Endothelial cell of umbilical vein (primary cell): ENCODE results near the gene TTLL5. TPM values are rescaled to one million over a fixed set of nuclear protein-coding genes. Genes with fewer than 3 reads are reported as not detected.

Source experiments
- BruUV-seq: library from RNA; stranded (reverse); fragments of 400-500 nt; replicated peaks from 2 replicates; lab custom pipeline; 2021; lab: Mats Ljungman, UMichigan
- CTCF ChIA-PET: fragments of 300-600, 350-600 bp; sonication (Branson Sonifier 250); formaldehyde crosslinking; loops from one replicate; lab custom pipeline; 2021; ENCODE audit warnings: antibody characterized with exemption, inconsistent platforms; lab: Charles Lee
- POLR2A ChIA-PET: fragments of 300-600, 350-600 bp; sonication (Branson Sonifier 250); formaldehyde crosslinking; loops from one replicate; lab custom pipeline; 2021; ENCODE audit warnings: antibody characterized with exemption, inconsistent platforms; lab: Charles Lee
- DNase-seq: peaks from one replicate; pipeline ENCODE4 v3.0.0-alpha.2; 2011; ENCODE audit warnings: low read depth, low spot score
- FAIRE-seq: peaks from 2 replicates; lab custom pipeline; 2011; peaks lifted over from hg19 to GRCh38; lab: Jason Lieb, UNC
- H2AFZ ChIP-seq: 2 replicates; pipeline ENCODE4 v1.6.0; 2012; ENCODE audit warnings: low read depth, low read length, control low read depth, inconsistent platforms
- H3K27ac ChIP-seq: 2 replicates; pipeline ENCODE4 v1.5.1; 2011; ENCODE audit warnings: low read depth, mild to moderate bottlenecking, control low read depth, low read length, moderate library complexity; ENCODE audit not compliant: insufficient read depth
- H3K27me3 ChIP-seq, 2 experiments: 2 replicates each; pipeline versions ENCODE4 v1.6.0 to v1.6.1; 2011; ENCODE audit warnings: low read length in 2 of 2, mixed read lengths in 1 of 2; ENCODE audit not compliant: control insufficient read depth in 2 of 2, insufficient read depth in 2 of 2
- H3K36me3 ChIP-seq, 2 experiments: 2 replicates in 1 of 2; 3 replicates in 1 of 2; pipeline ENCODE4 v1.5.1; 2011; ENCODE audit warnings: low read length in 2 of 2, mild to moderate bottlenecking in 1 of 2, moderate library complexity in 1 of 2; ENCODE audit not compliant: control insufficient read depth in 2 of 2, insufficient read depth in 2 of 2; ENCODE audit errors: extremely low read depth in 1 of 2
- H3K4me1 ChIP-seq: 3 replicates; pipeline ENCODE4 v1.5.1; 2011; ENCODE audit warnings: mild to moderate bottlenecking, low read length; ENCODE audit not compliant: control insufficient read depth, insufficient read depth; ENCODE audit errors: extremely low read depth
- H3K4me2 ChIP-seq: 2 replicates; pipeline ENCODE4 v1.6.1; 2011; ENCODE audit warnings: low read length, control low read depth, mixed read lengths; ENCODE audit not compliant: insufficient read depth
- H3K4me3 ChIP-seq, 3 experiments: fragments of 200-600 bp in 1 of 3; sonication (generic), shearing (Covaris generic) in 1 of 3; replicated peaks in 1 of 3; 2 replicates each; pipeline ENCODE4 v1.5.1; 2011 to 2016; ENCODE audit warnings: control low read depth in 3 of 3, low read length in 3 of 3, mild to moderate bottlenecking in 2 of 3, inconsistent platforms in 1 of 3, low read depth in 1 of 3, moderate library complexity in 1 of 3; ENCODE audit not compliant: insufficient read depth in 1 of 3
- H3K79me2 ChIP-seq: 2 replicates; pipeline ENCODE4 v1.6.0; 2012; ENCODE audit warnings: low read length, inconsistent platforms; ENCODE audit not compliant: control insufficient read depth, insufficient read depth
- H3K9ac ChIP-seq: replicated peaks from 2 replicates; pipeline ENCODE3; 2011; ENCODE audit warnings: low read length, control low read depth; ENCODE audit not compliant: insufficient read depth; ENCODE audit errors: extremely low read depth
- H3K9me1 ChIP-seq: replicated peaks from 3 replicates; pipeline ENCODE4 v1.6.0; 2011; ENCODE audit warnings: mild to moderate bottlenecking, low read length; ENCODE audit not compliant: control insufficient read depth, insufficient read depth; ENCODE audit errors: extremely low read depth
- H3K9me3 ChIP-seq: replicated peaks from 2 replicates; pipeline ENCODE4 v1.5.1; 2012; ENCODE audit warnings: low read length, inconsistent platforms; ENCODE audit not compliant: control insufficient read depth, insufficient read depth
- H4K20me1 ChIP-seq: replicated peaks from 2 replicates; pipeline ENCODE3; 2011; ENCODE audit warnings: mild to moderate bottlenecking, low read length; ENCODE audit not compliant: control insufficient read depth, insufficient read depth; ENCODE audit errors: extremely low read depth
- CTCF ChIP-seq, 2 donors: IDR thresholded peaks; 1 replicate in 1 of 2; 2 replicates in 1 of 2; pipeline ENCODE4 v1.5.1; 2011; ENCODE audit warnings: low read length in 2 of 2, mild to moderate bottlenecking in 2 of 2, moderate library complexity in 2 of 2, control low read depth in 1 of 2, inconsistent platforms in 1 of 2, low read depth in 1 of 2; ENCODE audit not compliant: insufficient read depth in 1 of 2; ENCODE audit errors: extremely low read depth in 1 of 2
- EZH2 ChIP-seq: IDR thresholded peaks from 2 replicates; pipeline ENCODE4 v1.6.1; 2012; ENCODE audit warnings: borderline replicate concordance, low read depth, mild to moderate bottlenecking, moderate library complexity, low read length, inconsistent platforms; ENCODE audit not compliant: severe bottlenecking
- FOS ChIP-seq: IDR thresholded peaks from 2 replicates; pipeline ENCODE4 v1.6.1; 2011; ENCODE audit warnings: mild to moderate bottlenecking, low read length, moderate library complexity, borderline replicate concordance; ENCODE audit not compliant: insufficient read depth
- GATA2 ChIP-seq: IDR thresholded peaks from 2 replicates; pipeline ENCODE4 v1.7.0; 2011; ENCODE audit warnings: low read depth, mild to moderate bottlenecking, moderate library complexity, mixed read lengths, low read length; ENCODE audit not compliant: insufficient read length, insufficient read depth
- JUN ChIP-seq: IDR thresholded peaks from 2 replicates; pipeline ENCODE4 v1.6.1; 2011; ENCODE audit warnings: borderline replicate concordance, low read depth; ENCODE audit not compliant: insufficient read length, insufficient read depth
- MAX ChIP-seq: IDR thresholded peaks from 2 replicates; pipeline ENCODE4 v1.6.1; 2011; ENCODE audit not compliant: insufficient read depth, insufficient read length
- MYC ChIP-seq: IDR thresholded peaks from one replicate; pipeline ENCODE4 v1.6.1; 2011; ENCODE audit warnings: mild to moderate bottlenecking, low read depth, low read length
- POLR2A ChIP-seq: IDR thresholded peaks from 2 replicates; pipeline ENCODE4 v1.6.1; 2012; ENCODE audit warnings: low read depth, mild to moderate bottlenecking, control low read depth, low read length
- POLR2AphosphoS5 ChIP-seq: IDR thresholded peaks from 2 replicates; pipeline ENCODE4 v1.6.1; 2012; ENCODE audit warnings: low read depth, mild to moderate bottlenecking, control low read depth, low read length, moderate library complexity; ENCODE audit not compliant: insufficient read depth
- dilution Hi-C: fragments of 300-500 bp; cut with MboI; formaldehyde crosslinking; loops from one replicate; pipeline ENCODE4 v1.15.0; 2019; ENCODE audit warnings: low sequenced_read_pairs; ENCODE audit not compliant: extremely low pct_ligation_motif_present
- intact Hi-C: fragments of 100-400 bp; cut with micrococcal nuclease; formaldehyde crosslinking; loops from one replicate; pipeline ENCODE4 v1.10.0; 2022
- polyA plus RNA-seq, 4 experiments: library from polyadenylated mRNA; depleted of rRNA in 3 of 4; stranded (reverse) in 3 of 4; unstranded in 1 of 4; fragments of >200 nt; gene quantifications; 2 replicates each; pipeline versions ENCODE4 v1.2.1 to v1.2.3, GENCODE V29; 2011 to 2012; ENCODE audit warnings: missing spikeins in 1 of 4
- total RNA-seq: library from RNA; stranded (reverse); gene quantifications from 2 replicates; pipeline ENCODE4 v1.2.3, GENCODE V29; 2021

The TTLL5 gene
- total and polyA plus RNA-seq, 2 donors (not counting 3 experiments of a cell fraction or from before 2014, with no cell fraction given): 33.2 to 93.6 TPM

GRCh38 chr14:75851574-75851866, 190.5 kb downstream of the TTLL5 start:
- H3K9me3 ChIP-seq: no peaks in the 10 kb centered on the region
- H3K9me1 ChIP-seq: no peaks in the 10 kb centered on the region
- BruUV-seq: no TSS peak
- no peak overlapping the region for H2AFZ ChIP-seq
- no peak overlapping the region for H3K4me2 ChIP-seq
- dilution Hi-C loops (no loop called here), intact Hi-C loops (no loop called here)
- TF ChIP-seq POLR2AphosphoS5: no peak
- TF ChIP-seq GATA2: no peak
- TF ChIP-seq MAX: no peak
- TF ChIP-seq FOS: no peak
- no peak for TF ChIP-seq CTCF (IDR thresholded peaks at IDR 0.05; ENCODE audit: extremely low read depth in 1 of 2, insufficient read depth in 1 of 2, low read depth in 1 of 2, low read length in 2 of 2)
- TF ChIP-seq POLR2A: no peak
- no peak for TF ChIP-seq MYC
- TF ChIP-seq JUN: no peak
- TF ChIP-seq EZH2: no peak
- H3K36me3 ChIP-seq: peaks cover 0 to 3% of the 10 kb centered on the region in 2 experiments
- H3K4me1 ChIP-seq: no peaks in the 10 kb centered on the region
- no peak overlapping the region for H3K4me3 ChIP-seq
- H3K9ac ChIP-seq: no peak overlapping the region
- CTCF ChIA-PET: interaction anchor here (0.7 to 2.5 kb wide), 3 partner anchors 20 to 55 kb away, joined by 3 to 10 read pairs (median 3); no protein-coding TSS in a partner anchor
- POLR2A ChIA-PET: no interaction called here
- DNase-seq (no peak), FAIRE-seq (no peak)
- H3K27ac ChIP-seq: no peak overlapping the region
- H3K27me3 ChIP-seq: no peaks in the 10 kb centered on the region
- no peaks in the 10 kb centered on the region for H3K79me2 ChIP-seq
- no peaks in the 10 kb centered on the region for H4K20me1 ChIP-seq
